Measurements from ENCODE around the gene SLC9A9. TPM values are rescaled to one million over a fixed set of nuclear protein-coding genes. Genes with fewer than 3 reads are reported as not detected.

Gene SLC9A9
- total RNA-seq, 2 donors from 2014 or later: 29.6 to 60.1 TPM

DNA sequence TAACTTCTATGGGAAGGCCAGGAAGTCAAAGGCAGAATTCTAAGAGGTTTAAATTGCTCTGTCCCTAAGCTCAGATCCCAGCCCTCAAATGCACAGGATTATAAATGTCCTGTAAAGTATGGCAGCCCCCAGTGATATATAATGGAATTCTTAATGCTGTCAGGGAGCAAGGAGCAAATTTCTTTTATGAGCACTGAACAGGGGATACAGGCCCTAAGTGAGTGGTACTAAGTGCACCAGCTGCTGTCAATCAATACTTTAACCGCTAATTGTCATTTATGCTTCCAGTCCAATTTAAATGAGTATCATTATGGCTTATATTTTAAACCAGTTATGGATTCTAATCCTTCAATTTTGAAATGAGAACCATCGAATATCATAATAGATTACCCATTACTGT is 4.7 kb downstream of the SLC9A9 start:
- ATAC-seq (ENCODE audit: insufficient number of reproducible peaks, low FRiP score, low read depth) (no peak), DNase-seq (ENCODE audit: low spot score) (no peak)
- TF ChIP-seq, protein P1, sequence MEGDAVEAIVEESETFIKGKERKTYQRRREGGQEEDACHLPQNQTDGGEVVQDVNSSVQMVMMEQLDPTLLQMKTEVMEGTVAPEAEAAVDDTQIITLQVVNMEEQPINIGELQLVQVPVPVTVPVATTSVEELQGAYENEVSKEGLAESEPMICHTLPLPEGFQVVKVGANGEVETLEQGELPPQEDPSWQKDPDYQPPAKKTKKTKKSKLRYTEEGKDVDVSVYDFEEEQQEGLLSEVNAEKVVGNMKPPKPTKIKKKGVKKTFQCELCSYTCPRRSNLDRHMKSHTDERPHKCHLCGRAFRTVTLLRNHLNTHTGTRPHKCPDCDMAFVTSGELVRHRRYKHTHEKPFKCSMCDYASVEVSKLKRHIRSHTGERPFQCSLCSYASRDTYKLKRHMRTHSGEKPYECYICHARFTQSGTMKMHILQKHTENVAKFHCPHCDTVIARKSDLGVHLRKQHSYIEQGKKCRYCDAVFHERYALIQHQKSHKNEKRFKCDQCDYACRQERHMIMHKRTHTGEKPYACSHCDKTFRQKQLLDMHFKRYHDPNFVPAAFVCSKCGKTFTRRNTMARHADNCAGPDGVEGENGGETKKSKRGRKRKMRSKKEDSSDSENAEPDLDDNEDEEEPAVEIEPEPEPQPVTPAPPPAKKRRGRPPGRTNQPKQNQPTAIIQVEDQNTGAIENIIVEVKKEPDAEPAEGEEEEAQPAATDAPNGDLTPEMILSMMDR (IDR thresholded peaks at IDR 0.05): no peak
- Histone ChIP-seq H3K4me1 (ENCODE audit: control insufficient read depth in 1 of 2, low read depth in 2 of 2) (peaks cover 3 to 35% of the 10 kb centered on the region in 2 donors), H3K36me3 (no peaks in the 10 kb centered on the region), H3K27ac (no peak overlapping the region), H3K27me3 (replicated peaks; ENCODE audit: insufficient read depth) (no peaks in the 10 kb centered on the region), H3K9me3 (no peaks in the 10 kb centered on the region), H3K4me3 (no peak overlapping the region)

DNA sequence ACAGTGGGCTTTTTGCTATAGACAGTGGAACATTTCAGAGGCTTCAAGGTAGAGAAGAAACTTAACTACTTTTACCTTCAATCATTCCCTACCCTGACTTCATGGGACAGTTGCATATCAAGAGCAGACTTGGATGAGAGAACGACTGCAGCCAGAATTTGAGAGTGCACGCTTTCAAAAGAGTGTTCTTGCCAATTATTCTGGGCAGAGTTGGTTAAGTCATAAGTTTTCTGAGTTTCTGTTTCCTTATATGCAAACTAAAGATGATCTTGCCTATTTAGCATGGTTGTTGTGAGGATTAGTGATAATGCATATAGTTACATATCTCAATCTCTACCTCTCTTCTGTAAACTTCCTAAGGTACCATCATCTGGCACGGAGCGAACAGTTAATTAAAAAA is 7.6 kb downstream of the SLC9A9 start:
- TF ChIP-seq, protein P1 (IDR thresholded peaks at IDR 0.05): no peak
- H3K4me3 ChIP-seq: no peak overlapping the region
- H3K4me1 ChIP-seq (ENCODE audit: control insufficient read depth in 1 of 2, low read depth in 2 of 2): peaks cover 0 to 29% of the 10 kb centered on the region in 2 donors
- no peaks in the 10 kb centered on the region for H3K9me3 ChIP-seq
- H3K27me3 ChIP-seq (replicated peaks; ENCODE audit: insufficient read depth): no peaks in the 10 kb centered on the region
- ATAC-seq (ENCODE audit: insufficient number of reproducible peaks, low FRiP score, low read depth) (no peak), DNase-seq (ENCODE audit: low spot score) (no peak)
- H3K36me3 ChIP-seq: no peaks in the 10 kb centered on the region
- H3K27ac ChIP-seq: no peak overlapping the region

DNA sequence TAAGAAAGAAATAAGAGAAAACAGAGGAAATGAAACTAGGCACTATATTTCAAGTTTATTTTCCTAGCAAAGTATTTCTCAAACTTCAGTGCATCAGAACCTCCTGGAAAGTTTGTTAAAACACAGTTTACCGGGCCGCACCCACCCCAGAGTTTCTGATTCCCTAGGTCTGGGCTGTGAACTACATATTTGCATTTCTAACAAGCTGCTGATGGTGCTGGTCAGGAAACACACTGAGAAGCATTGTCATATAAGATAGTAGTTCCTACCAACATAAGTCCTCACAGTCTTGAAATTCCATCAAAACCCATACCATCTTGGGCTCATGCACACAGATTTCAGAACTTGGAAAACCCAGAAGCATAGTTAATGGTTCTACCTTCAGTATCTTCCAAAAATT is 8.3 kb downstream of the SLC9A9 start:
- Histone ChIP-seq H3K27ac (no peak overlapping the region), H3K4me3 (no peak overlapping the region), H3K27me3 (replicated peaks; ENCODE audit: insufficient read depth) (no peaks in the 10 kb centered on the region), H3K9me3 (no peaks in the 10 kb centered on the region), H3K4me1 (ENCODE audit: control insufficient read depth in 1 of 2, low read depth in 2 of 2) (peaks cover 0 to 25% of the 10 kb centered on the region in 2 donors), H3K36me3 (no peaks in the 10 kb centered on the region)
- ATAC-seq (ENCODE audit: insufficient number of reproducible peaks, low FRiP score, low read depth) (no peak), DNase-seq (ENCODE audit: low spot score) (no peak)
- TF ChIP-seq, protein P1 (IDR thresholded peaks at IDR 0.05): no peak

DNA sequence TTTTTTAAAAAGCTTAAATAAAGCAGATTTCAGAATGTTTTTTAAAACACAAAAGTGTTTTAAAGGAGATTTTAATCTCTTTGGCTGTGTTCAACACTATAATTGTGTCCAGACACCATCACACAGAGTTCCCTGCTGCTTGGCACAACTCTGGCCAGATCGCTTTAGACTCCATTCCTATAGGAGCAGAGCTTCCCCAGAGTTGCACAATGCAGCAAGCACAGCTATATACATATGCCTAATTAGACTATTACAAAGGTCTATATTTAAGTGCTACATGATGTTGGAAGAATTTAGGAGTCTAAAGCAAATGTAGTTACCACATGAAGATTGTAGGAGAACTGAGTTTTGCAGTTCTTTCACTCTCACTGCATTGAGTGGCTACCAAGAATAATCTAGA is 11.2 kb downstream of the SLC9A9 start:
- TF ChIP-seq, protein P1 (IDR thresholded peaks at IDR 0.05): no peak
- H3K4me3 ChIP-seq: no peak overlapping the region
- H3K27ac ChIP-seq: no peak overlapping the region
- no peaks in the 10 kb centered on the region for H3K36me3 ChIP-seq
- H3K9me3 ChIP-seq: no peaks in the 10 kb centered on the region
- no peaks in the 10 kb centered on the region for H3K27me3 ChIP-seq (replicated peaks; ENCODE audit: insufficient read depth)
- DNase-seq (ENCODE audit: low spot score) (no peak), ATAC-seq (ENCODE audit: insufficient number of reproducible peaks, low FRiP score, low read depth) (no peak)
- H3K4me1 ChIP-seq (ENCODE audit: control insufficient read depth in 1 of 2, low read depth in 2 of 2): peaks cover 3 to 10% of the 10 kb centered on the region in 2 donors

DNA sequence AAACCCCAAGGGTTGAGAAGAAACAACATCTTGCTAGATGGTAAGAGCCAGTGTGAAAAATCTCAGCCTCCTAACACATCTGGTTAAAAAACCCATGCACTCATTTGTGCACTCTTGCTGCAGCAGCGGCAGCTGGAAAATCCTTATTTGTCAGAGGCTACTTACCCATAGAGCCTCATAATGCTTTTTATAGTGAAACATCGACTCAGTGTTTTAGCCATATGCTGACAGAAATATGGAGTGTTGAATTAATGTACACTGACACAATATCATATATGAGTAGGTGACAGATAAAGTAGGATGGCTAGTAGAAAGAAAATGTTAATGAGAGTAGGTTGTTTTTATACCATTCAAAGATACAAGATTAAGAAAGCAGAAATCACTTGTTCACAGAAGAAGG is 13.0 kb downstream of the SLC9A9 start:
- Histone ChIP-seq H3K36me3 (no peaks in the 10 kb centered on the region), H3K4me1 (ENCODE audit: control insufficient read depth in 1 of 2, low read depth in 2 of 2) (peaks cover 13 to 17% of the 10 kb centered on the region in 2 donors), H3K27ac (no peak overlapping the region), H3K27me3 (replicated peaks; ENCODE audit: insufficient read depth) (no peaks in the 10 kb centered on the region), H3K4me3 (no peak overlapping the region), H3K9me3 (no peaks in the 10 kb centered on the region)
- TF ChIP-seq, protein P1 (IDR thresholded peaks at IDR 0.05): no peak
- ATAC-seq (ENCODE audit: insufficient number of reproducible peaks, low FRiP score, low read depth): no peak
- DNase-seq (ENCODE audit: low spot score): no peak
